PC-3 (cell line): ENCODE results near the gene TREML4.

Source experiments
- CTCF ChIP-seq: fragments of 300-600 bp; sonication (generic); conservative IDR thresholded peaks from 2 replicates; pipeline ENCODE4 v1.5.1; 2017; ENCODE audit warnings: antibody characterized with exemption, low read depth, mild to moderate bottlenecking, low read length
- EZH2 ChIP-seq: fragments of 300-600 bp; sonication (generic); IDR thresholded peaks from one replicate; pipeline ENCODE4 v1.6.1; 2017; ENCODE audit warnings: antibody characterized with exemption, mild to moderate bottlenecking, low read length; ENCODE audit not compliant: unreplicated experiment

- TF ChIP-seq CTCF, result no peak
- TF ChIP-seq EZH2, result no peak
Observed at GRCh38 chr6:41208439-41209106, 19.6 kb upstream of the TREML4 start.
